CD4-positive, alpha-beta T cell treated with Interleukin-15 for 1 hour (primary cell): ENCODE measurements around the gene PPAN.

ENCODE experiments used
- DNase-seq: peaks from one replicate; pipeline ENCODE4 v3.0.0-alpha.2; 2020

PPAN gene

GRCh38 chr19:10092648-10093294, 13.4 kb upstream of the PPAN start:
- DNase-seq = no peak

- no peak for DNase-seq
These were observed 12.6 kb upstream of the PPAN start for GRCh38 chr19:10093295-10094186.

GRCh38 chr19:10095622-10095947, 10.6 kb upstream of the PPAN start:
- no peak for DNase-seq

- DNase-seq = peak; percentile 94
These were observed 10.1 kb upstream of the PPAN start for GRCh38 chr19:10095948-10096614.

- DNase-seq = no peak
These were observed 9.6 kb upstream of the PPAN start for GRCh38 chr19:10096615-10096963.

- DNase-seq = no peak
These were observed 5.9 kb upstream of the PPAN start for GRCh38 chr19:10100163-10100785.

- peak; percentile 72 for DNase-seq
These were observed 3.4 kb upstream of the PPAN start for GRCh38 chr19:10102787-10103236.

- DNase-seq = no peak
These were observed 2.0 kb upstream of the PPAN start for GRCh38 chr19:10104130-10104513.

- DNase-seq = peak; percentile 93
These were observed 1.3 kb upstream of the PPAN start for GRCh38 chr19:10104665-10105508.

- peak; percentile 54 for DNase-seq
These were observed 558 bp upstream of the PPAN start for GRCh38 chr19:10105509-10106099.

- DNase-seq = no peak
These were observed 1.1 kb downstream of the PPAN start for GRCh38 chr19:10107254-10107653.

- DNase-seq = no peak
These were observed 1.7 kb downstream of the PPAN start for GRCh38 chr19:10107817-10108367.

- DNase-seq = no peak
These were observed 3.4 kb downstream of the PPAN start for GRCh38 chr19:10109528-10109927.

- DNase-seq = no peak
These were observed 4.2 kb downstream of the PPAN start for GRCh38 chr19:10110076-10110971.

- DNase-seq = no peak
These were observed 4.8 kb downstream of the PPAN start for GRCh38 chr19:10110972-10111317.

GRCh38 chr19:10111405-10111811, 5.2 kb downstream of the PPAN start, which contains the start of gene P2RY11:
TSS of gene P2RY11 (plus strand) at chr19:10111693. CDS start at chr19:10111722, 29 bp downstream.
- DNase-seq = peak; percentile 59

- DNase-seq = peak; percentile 53
These were observed 6.0 kb downstream of the PPAN start for GRCh38 chr19:10112037-10112761.

GRCh38 chr19:10112895-10113591, 6.9 kb downstream of the PPAN start:
- DNase-seq = peak; percentile 68

- DNase-seq = no peak
These were observed 7.4 kb downstream of the PPAN start for GRCh38 chr19:10113592-10113963.
